Left lobe of liver (tissue), 2 donors: ENCODE measurements around the gene MYO15A. TPM values are rescaled to one million over a fixed set of nuclear protein-coding genes. Genes with fewer than 3 reads are reported as not detected.
"Not testable (repeated sequence)": the region's sequence is repeated elsewhere in the genome, so short reads cannot be mapped to it uniquely, and the experiment has no call there.

Experiments used
- ATAC-seq: fragments of 200-7000 bp; cut with Tn5 transposase; one replicate; pipeline ENCODE4 v1.9.1; 2020; ENCODE audit warnings: mild to moderate bottlenecking, moderate library complexity
- DNase-seq: peaks from one replicate; pipeline ENCODE4 v3.0.0-alpha.2; 2020; ENCODE audit warnings: low spot score
- total RNA-seq: library from RNA; stranded (reverse); gene quantifications from one replicate; pipeline ENCODE4 v1.2.1, GENCODE V29; 2021
- donor health status: DM: no; HTN: no; CAD: no; lungs with moderate emphysema.
- donor health status: DM: no; HTN: yes; CAD: no.

MYO15A gene
- total RNA-seq, 1 donor from 2014 or later: 6.0 TPM

DNA sequence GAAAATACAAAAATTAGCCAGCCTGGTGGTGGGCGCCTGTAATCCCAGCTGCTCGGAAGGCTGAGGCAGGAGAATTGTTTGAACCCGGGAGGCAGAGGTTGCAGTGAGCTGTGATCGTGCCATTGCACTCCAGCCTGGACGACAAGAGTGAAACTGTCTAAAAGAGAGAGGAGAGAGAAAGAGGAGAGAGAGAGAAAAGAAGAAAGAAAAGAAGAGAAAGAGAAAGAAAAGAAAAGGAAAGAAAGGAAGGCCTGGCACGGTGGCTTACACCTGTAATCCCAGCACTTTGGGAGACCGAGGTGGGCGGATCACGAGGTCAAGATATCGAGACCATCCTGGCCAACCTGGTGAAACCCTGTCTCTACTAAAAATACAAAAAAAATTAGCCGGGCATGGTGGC lies 108.3 kb downstream of the MYO15A start:
- not testable (repeated sequence) for ATAC-seq, DNase-seq

DNA sequence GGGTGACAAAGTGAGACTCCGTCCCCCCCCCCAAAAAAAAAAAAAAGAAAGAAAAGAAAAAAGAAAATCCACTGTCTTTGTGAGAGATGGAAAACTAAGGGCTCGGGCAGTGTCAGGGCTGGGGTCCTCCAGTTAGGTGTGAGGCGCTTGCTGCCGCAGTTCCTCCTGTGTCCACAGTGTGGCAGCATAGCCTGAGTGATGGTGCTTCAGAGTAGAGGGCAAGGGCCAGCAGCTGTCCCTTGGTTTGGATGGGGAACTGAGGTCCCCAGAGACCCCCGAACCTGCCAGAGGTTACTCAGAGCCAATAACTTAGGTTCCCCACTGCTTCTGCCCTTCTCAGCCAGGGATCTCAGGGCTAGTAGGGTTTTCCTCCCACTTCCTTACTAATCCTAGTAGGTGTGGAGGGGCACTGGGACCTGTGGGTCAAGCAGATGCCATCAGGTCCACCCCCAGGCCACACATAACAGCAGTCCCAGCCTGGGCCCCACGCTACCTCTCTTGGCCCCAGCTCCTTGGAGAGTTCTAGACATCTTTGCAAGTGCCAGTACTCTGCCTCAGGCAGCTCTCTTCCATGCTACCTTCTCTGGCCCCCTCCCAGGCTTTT lies 109.0 kb downstream of the MYO15A start:
- DNase-seq (peak; percentile 73), ATAC-seq (peak; percentile 92)

DNA sequence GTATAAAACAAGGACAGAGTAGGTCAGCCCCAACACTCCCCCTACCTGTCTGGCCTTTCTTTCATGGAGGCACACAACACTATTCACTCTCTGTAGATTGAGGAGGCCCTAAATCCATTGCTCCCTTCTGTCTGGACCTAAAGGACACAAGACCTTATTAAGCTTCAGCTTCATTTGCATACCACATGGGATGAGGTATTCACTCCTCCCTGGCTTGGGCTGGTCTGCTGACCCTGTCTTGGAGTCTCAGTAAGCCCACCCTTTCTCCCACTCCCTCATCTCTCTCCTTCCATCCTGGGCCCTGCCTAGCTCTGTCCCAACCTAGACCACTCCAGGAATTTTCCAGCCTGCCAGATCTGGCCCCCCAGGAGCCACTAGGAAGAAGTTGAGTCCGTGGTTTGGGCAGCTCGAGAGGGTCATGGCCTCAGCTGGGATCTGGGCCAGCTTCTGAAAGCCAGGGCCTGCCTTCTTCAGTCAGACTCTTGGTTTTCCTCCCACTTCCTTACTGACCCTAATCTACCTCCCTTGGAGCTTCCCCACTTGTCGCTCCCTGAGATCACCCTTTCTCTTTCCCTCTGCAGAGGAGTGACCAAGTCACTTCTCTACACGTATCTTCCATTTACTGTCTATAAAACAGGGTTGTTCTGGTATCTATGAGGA lies 110.3 kb downstream of the MYO15A start:
- peak; percentile 33 for ATAC-seq
- no peak for DNase-seq

DNA sequence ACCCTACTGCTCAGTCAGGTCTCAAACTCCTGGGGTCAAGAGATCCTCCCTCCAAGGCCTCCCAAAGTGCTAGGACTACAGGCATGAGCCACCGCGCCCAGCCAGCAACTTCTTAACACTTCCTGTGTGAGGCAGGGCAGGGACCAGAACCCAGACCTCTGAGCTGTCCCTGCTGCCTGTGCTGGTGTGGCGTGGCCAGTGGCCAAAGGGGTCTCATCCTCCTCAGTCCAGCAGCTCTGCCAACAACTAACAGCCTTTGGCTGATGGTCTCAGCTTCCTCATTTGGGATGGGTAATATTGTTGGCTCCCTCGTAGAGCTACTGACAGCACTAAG lies 115.5 kb downstream of the MYO15A start:
- ATAC-seq (no peak), DNase-seq (no peak)

DNA sequence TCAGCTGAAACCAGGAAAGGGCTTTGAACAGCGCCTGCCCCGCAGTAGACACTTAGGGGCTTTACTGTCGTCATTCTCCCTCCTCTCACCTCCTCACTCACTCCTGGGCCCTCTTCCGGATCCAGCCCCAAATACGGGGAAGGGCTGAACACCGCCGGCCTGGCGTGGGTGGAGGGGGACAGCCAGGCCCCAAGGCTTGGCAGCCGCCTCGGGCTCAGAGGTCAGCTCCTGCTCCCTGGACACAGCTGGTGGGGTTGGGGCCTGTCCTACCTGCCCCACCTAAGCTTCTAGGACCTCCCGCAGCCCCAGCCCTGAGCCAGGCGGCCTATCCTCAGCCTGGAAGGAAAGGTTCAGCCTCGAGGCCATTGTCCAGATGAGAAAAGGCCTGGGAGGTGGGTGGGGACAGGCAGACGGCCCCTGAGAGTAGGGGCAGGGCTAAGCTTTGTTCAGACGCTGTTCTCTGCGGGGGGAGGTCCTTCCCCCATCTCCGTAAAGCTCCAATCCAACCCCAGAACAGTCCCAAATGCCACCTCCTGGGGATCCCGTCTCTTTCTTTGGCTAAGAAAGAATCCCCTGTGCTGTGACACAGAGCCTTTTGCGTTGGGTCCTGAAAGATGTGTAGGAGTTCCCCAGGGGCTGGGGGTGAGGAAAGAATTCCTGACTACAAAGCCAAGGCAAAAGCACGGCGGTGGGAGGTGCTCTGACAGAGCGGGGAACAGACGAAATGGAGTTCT lies 116.0 kb downstream of the MYO15A start:
- ATAC-seq (no peak), DNase-seq (no peak)

DNA sequence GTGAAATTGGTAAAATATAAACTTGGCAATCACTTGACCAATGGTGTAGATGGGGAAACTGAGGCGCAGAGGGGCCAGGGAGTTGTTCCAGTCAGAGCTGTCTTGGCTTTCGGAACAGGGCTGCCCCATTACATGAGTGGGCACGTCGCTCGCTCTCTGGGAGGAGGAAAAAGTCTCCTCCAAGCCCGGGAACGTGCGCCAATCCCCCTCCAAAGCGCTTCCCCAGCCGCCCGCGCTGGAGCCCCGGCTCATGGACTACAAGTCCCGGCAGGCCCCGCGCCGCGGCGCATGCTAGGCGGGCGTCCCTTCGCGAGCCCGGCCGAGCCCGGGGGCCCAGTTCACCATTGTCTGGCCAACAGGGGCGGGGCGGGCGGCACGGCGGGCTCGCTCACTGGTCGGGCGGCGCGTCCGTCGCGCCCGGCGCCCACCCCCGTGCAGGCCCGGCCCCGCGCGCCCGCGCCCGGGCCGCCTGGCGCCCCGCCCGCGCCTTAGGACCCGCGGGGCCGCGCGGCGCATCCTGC lies 116.6 kb downstream of the MYO15A start, which contains the start of gene LLGL1:
LLGL1 (plus strand) TSS at position 515 of the 521 bp plus-strand sequence. CDS start 48 bp downstream, outside the sequence.
- ATAC-seq: peak; percentile 98

DNA sequence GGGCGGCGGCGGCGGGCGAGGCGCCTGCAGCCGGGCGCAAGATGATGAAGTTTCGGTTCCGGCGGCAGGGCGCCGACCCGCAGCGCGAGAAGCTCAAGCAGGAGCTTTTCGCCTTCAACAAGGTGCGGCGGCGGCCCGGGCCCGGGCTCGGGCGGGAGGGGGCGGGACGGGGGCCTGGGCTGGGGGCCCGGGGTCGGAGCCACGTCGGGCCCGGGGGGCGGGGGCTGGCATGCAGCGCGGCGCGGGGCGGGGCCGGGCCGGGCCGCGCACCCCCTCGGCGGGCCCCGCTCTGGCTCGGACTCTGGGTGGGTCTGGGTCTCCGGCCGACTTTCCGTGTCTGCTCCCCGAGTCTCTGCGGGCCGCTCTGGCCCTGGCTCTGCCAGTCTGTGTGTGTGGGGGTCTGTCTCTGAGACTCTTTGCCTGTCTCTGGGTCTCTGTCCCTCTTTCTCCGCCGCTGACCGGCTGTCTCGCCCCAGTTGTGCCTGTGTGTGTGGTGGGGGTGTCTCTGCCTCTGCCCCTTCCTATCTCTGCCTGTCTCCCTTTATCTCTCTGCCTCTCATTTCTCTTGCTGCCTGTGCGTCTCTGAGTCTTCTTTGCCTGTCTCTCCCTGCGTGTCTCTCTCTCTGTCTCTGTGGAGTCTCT lies 117.2 kb downstream of the MYO15A start:
- no peak for DNase-seq
- no peak for ATAC-seq

More for the DNA sequence above, 116.6 kb downstream of the MYO15A start, which contains the start of gene LLGL1:
- DNase-seq: peak; percentile 96

DNA sequence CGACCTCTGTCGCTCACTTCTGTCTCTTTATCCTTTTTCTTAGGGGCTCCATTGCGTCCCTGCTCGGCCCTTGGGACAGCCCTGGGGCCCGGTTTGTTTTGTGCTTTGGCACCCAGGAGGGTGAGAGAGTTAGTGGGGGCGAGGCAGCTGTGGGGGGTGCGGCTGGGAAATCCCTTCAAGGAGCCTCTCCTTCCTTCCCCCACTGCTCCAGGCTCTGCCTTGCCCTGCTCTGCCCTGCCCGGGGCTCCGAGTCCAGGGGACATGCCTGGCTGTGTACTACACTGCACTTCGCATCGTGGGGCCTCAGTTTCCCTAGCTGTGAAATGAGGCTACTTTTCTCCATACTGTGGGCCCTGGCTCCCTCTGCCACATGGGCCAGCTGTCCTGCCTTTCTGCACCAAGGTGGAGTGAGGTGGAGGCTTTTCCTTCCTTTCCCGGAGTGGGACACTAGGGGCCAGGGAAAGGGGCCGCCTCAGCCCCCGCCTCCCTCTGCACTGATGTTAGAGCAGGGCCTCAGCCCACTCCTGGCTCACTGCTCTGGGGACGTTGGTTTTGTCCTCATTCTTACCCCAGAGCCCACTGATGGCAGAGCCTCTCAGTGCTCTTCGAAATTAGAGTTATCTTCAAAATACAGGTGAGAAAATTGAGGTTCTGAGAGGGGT lies 117.9 kb downstream of the MYO15A start:
- ATAC-seq: no peak
- no peak for DNase-seq

DNA sequence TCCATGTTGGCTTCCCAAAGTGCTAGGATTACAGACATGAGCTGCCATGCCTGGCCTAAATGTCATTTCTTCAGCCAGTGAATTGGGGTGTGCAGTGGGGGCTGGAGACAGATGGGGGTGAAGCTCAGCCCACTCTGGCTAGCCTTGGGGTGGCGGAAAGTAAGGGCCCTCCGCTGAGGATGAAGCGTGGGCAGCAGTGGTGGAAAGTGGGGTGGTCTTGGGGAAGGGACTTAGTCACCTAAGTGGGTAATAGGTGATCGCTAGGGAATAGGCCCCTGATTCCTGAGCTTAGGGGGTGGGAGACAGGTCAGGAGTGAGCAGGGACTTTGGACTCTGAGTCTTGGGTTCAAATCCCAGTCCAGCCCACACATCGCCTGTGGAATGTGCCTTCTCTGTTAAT lies 119.1 kb downstream of the MYO15A start:
- ATAC-seq: no peak
- no peak for DNase-seq

DNA sequence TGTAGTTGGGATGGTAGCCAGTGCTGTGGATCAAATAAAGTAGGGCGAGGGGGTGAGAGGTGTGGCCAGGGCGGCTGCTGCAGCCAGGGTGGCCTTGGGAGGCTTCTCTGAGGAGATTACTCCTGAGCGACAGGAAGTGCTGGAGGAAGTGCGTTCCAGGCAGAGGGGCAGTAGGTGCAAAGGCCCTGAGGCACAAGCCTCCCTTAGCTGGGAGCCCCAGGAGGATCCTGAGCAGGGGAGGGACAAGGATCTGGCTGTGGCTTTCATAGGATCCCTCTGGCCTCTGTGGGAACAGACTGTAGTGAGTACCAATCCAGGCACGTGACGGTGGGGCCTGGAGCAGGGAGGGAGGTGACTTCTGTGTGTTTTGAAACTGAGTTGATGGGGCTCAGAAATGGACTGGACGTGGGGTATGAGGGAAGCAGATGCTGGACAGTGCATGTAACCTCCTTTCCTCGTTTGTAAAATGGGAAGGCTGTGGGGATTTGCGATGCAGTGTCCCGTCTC lies 119.7 kb downstream of the MYO15A start:
- ATAC-seq (no peak), DNase-seq (no peak)

DNA sequence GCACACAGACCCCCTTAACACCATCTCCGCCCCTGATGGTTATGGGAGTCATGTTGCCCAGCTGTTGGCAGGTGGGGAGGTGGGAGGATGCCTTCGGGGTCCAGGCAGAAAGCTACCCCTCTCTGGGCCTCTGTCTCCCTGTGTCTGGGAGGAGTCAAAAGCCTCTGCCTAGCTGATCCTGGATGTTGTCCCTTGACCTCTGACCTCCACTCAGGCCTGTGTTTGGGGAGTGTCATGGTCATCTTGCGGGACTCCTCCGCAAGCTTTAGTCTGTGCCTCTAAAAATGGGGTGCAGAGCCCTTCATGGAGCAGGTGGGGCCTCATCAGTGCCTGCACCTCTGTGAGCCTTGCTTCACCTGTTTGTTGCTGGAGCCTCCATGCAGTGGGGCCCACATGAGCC lies 120.7 kb downstream of the MYO15A start:
- ATAC-seq: no peak
- DNase-seq: no peak

Other genes starting within 250 kb of the MYO15A start
- gene TOM1L2, start 136.4 kb upstream of the MYO15A start, total RNA-seq: 17.6 TPM
- 1.3 TPM for gene DRC3, start 135.9 kb upstream of the MYO15A start, total RNA-seq
- 25.9 TPM for gene ATPAF2, start 69.6 kb upstream of the MYO15A start, total RNA-seq
- 5.6 TPM for gene GID4, start 69.3 kb upstream of the MYO15A start, total RNA-seq
- gene DRG2, start 20.8 kb upstream of the MYO15A start, total RNA-seq: 13.0 TPM
- gene ALKBH5, start 75.1 kb downstream of the MYO15A start, total RNA-seq: 69.2 TPM
- gene LLGL1, start 116.9 kb downstream of the MYO15A start, total RNA-seq: 3.3 TPM
- gene FLII, start 150.0 kb downstream of the MYO15A start, total RNA-seq: 102 TPM
- gene MIEF2, start 151.9 kb downstream of the MYO15A start, total RNA-seq: 6.4 TPM
- 19.8 TPM for gene TOP3A, start 206.2 kb downstream of the MYO15A start, total RNA-seq
- 5.1 TPM for gene SMCR8, start 206.5 kb downstream of the MYO15A start, total RNA-seq